Measurements from ENCODE around the gene COIL.

COIL gene

DNA sequence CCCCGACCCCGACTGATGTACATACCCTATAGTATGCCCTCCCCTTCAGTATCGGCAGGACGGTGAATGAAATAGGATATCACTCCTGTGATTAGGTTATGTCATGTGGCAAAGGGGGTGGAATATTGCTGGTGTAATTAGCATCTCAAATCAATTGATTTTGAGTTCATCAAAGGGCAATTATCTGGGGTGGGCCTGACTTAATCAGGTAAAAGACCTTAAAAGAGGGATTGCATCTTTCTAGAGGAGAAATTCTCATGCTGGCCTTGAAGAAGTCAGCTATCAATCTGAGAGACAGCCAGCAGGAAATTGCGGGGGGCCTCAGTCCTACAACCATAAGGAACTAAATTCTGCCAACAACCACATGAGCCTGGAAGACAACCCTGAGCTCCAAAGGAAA, 57.3 kb downstream of the COIL start:
- no peak for DNase-seq (ENCODE audit: low spot score)

GRCh38 chr17:56902348-56902747, 58.5 kb downstream of the COIL start:
- DNase-seq (ENCODE audit: low spot score), result no peak

DNA sequence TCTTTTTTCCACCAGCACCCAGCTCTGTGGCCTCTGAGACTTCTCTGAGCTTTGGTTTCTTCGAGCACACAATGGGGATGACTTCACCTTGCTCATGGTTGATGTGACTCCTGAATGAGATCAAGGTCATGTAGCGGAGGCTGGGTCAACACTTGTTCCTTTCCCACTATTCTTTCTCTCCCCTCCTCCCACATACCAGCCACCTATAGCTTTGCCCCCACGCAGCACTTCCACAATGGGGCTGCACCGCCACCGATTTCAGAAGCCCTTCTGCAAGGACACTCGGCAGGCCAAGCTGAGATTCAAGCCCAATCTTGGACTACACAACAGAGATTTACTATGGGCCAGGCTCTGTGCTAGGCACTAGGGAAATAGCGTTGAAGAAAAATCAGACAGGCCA, 61.4 kb downstream of the COIL start:
- no peak for DNase-seq (ENCODE audit: low spot score)

DNA sequence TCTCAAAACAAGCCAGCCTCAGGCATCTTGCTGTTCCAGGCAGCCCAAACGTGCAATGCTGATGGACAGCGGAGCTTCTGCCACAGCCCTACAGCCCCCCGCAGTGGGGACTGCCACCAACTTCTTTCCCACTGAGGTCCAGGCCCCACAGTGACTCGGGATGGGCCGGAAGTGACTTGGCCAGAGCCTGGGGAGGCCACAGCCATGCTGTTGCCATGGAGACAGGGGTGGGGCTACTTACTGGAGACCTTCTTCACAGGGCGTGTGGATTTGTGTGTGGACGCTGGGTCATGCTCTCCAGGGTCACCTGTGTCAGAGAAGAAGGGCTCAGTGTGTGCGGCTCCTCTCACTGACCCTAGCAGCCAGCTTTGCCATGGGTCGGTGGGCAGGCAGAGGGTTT, 62.0 kb downstream of the COIL start:
- DNase-seq (ENCODE audit: low spot score), result no peak

DNA sequence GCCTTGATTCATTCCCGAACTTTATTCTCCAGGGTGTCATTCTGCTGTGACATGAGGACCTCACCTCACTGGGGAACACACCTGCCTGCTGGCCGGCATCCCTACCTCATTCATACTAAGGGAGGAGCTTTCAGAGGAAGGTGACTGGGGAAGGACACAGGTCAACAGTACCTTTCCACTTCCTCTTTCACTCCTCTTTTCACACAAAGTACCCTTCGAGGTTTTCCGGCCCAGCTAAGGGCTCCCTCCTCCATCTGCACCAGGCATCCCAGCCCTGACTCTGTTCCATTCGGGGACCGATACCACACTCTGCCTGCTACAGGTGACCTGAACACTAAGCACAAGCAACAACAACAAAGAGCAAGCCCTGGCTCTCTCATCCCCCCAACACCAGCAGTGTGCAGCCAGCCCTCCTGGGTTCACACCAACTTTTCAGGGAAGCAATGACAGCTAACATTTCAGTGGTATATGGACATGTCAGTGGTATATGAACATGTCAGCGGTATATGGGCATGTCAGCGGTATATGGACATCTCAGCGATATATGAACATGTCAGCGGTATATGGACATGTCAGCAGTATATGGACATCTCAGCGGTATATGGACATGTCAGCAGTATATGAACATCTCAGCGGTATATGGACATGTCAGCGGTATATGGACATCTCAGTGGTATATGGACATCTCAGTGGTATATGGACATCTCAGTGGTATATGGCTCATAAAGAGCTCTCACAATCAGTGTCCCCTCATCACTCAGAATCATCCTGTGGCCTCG, 63.0 kb downstream of the COIL start:
- DNase-seq (ENCODE audit: low spot score), result no peak

GRCh38 chr17:56896968-56897359, 63.9 kb downstream of the COIL start:
- no peak for DNase-seq (ENCODE audit: low spot score)

DNA sequence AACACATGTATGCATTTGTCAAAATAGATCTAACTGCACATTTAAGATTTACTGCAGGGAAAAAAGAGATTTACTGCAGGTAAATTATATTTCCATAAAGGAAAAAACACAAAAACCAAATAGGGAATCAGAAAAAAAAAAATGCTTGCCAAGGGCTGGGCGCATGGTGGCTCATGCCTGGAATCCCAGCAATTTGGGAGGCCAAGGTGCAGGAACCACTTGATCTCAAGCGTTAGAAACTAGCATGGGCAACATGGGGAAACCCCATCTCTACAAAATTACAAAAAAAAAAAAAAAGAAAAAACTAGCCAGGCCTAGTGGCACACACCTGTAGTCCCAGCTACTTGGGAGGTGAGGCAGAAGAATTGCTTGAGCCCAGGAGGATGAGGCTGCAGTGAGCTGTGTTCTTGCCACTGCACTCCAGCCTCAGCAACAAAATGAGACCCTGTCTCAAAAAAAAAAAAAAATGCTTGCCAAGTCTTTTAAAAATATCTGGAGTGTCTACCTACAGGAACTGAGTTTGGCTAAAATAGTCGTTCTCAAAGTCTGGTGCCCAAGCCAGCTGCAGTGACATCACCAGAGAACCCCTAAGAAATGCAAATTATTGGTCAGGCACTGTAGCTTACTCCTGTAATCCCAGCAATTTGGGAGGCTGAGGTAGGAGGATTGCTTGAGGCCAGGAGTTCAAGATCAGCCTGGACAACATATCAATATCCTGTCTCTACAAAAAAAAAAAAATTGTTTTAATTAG, 64.5 kb downstream of the COIL start:
- no peak for DNase-seq (ENCODE audit: low spot score)

DNA sequence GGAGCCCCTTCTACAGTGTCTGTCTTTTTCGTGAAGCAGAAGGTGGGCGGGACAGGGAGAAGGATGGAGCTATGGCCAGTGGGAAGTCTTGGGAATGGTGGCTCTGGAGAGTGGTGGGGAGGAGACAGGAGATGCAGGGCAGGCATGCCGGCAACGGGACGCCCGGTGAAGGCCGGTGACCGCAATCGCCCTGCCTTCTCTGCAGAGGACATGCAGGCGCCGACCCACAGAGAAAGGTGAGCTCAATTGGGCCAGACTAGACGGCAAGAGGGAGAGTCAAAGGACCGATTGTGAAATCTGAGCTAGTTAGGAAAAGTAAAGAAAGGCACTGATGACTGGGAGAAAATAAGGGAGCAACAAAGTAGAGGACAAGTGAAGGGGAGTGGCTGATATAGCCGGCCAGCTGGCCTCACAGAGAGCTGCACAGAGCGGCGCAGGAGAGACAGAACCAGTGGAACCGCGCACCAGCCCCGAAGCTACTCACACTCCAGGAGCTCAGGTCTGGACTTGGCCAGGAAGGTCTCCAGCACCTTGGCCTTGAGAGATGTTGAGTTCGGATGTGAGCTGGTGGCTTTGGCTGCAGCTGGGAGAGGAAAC, 65.9 kb downstream of the COIL start:
- no peak for DNase-seq (ENCODE audit: low spot score)

DNA sequence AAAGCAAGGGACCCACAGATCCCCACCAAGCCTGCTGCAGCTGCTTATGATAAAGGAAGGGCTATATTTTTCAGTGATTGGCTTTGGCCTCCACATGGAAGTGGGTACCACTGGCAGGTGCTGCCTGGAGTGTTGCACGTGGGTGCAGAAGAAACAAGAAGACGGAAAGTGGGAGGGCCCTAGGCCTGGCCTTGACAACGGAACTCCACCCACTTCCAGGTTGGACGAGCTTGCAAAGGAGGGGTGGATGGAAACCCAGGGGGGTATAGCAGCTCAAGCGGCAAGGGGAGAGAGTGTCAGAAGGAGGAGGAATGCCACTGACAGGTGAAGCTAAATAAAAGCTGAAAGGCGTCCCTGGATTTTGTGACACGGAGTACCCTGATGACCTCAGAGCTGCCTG, 67.3 kb downstream of the COIL start:
- no peak for DNase-seq (ENCODE audit: low spot score)

GRCh38 chr17:56892333-56892732, 68.5 kb downstream of the COIL start:
- no peak for DNase-seq (ENCODE audit: low spot score)

GRCh38 chr17:56891751-56892150, 69.1 kb downstream of the COIL start:
- DNase-seq (ENCODE audit: low spot score), result no peak

DNA sequence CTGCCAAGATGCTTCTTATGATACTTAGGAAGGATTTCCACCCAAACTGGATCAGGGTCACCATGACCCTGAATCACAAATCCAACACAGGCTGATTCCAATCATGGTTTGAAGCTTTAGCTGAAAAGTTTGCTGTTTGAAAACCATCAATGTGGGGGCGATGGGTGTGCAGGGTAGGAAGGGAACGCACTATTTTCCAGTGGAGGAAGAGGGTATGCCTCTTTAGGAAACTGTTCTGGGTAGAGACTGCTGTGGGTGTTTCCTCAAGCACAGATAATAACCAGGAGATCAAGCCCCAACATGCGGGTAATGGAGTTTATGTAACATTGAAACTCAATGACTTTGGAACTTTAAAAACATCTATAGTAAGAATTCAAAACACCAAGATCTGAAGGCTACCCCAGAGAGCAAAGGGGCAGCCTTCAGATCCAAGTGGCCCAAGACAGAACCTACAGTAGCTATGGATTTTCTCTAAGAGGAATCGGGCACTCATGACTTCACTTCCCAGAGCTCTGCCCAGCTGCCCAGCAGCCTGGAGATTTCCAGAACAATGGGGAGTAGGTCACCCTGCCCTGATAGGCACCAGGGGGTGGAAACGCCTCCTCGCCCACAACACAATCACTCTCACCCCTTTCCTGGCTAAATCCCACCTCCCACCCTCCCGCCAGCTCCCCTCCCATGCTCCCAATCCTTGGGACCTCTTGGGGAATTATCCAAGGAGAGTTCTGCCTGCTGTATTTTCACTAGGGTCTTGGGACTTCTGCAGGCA, 69.8 kb downstream of the COIL start:
- no peak for DNase-seq (ENCODE audit: low spot score)

GRCh38 chr17:56890390-56890789, 70.5 kb downstream of the COIL start:
- DNase-seq (ENCODE audit: low spot score), result no peak
